ENCODE results near the gene PCSK4. TPM values are rescaled to one million over a fixed set of nuclear protein-coding genes. Genes with fewer than 3 reads are reported as not detected.

Gene PCSK4
- total RNA-seq, 2 experiments from 2014 or later = 4.4 to 4.7 TPM

DNA sequence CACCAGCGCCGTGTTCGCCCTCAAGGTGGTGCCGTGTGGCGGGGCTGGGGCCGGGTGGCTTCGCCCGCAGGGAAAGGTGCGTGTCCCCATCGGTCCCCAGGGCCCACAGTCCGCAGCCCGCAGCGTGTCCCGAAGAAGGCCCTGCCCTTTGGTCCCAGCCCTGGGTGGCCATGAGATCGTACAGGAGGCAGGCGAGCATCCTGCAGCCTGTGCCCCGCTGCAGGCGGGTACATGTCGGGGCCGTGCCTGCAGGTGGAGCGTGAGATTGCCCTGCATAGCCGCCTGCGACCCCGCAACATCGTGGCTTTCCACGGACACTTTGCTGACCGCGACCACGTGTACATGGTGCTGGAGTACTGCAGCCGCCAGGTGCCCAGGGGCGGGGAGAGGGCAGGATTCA lies 35.2 kb upstream of the PCSK4 start:
- no peak overlapping the region for H3K27ac Mint-ChIP-seq
- H3K9me3 Mint-ChIP-seq = no peaks in the 10 kb centered on the region
- POLR2A ChIA-PET = no interaction called here
- ATAC-seq = no peak
- TF ChIP-seq, protein P1, sequence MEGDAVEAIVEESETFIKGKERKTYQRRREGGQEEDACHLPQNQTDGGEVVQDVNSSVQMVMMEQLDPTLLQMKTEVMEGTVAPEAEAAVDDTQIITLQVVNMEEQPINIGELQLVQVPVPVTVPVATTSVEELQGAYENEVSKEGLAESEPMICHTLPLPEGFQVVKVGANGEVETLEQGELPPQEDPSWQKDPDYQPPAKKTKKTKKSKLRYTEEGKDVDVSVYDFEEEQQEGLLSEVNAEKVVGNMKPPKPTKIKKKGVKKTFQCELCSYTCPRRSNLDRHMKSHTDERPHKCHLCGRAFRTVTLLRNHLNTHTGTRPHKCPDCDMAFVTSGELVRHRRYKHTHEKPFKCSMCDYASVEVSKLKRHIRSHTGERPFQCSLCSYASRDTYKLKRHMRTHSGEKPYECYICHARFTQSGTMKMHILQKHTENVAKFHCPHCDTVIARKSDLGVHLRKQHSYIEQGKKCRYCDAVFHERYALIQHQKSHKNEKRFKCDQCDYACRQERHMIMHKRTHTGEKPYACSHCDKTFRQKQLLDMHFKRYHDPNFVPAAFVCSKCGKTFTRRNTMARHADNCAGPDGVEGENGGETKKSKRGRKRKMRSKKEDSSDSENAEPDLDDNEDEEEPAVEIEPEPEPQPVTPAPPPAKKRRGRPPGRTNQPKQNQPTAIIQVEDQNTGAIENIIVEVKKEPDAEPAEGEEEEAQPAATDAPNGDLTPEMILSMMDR (IDR thresholded peaks at IDR 0.05) = no peak
- CTCF ChIA-PET = no interaction called here
- H3K36me3 Mint-ChIP-seq (ENCODE audit: low read depth) = no peaks in the 10 kb centered on the region
- intact Hi-C loops (cut with micrococcal nuclease) = no loop called here
- no peak for DNase-seq
- peaks cover 31% of the 10 kb centered on the region for H3K27me3 Mint-ChIP-seq
- H3K4me1 Mint-ChIP-seq (ENCODE audit: low read depth) = peaks cover 6% of the 10 kb centered on the region
- H3K4me3 Mint-ChIP-seq = no peak overlapping the region

DNA sequence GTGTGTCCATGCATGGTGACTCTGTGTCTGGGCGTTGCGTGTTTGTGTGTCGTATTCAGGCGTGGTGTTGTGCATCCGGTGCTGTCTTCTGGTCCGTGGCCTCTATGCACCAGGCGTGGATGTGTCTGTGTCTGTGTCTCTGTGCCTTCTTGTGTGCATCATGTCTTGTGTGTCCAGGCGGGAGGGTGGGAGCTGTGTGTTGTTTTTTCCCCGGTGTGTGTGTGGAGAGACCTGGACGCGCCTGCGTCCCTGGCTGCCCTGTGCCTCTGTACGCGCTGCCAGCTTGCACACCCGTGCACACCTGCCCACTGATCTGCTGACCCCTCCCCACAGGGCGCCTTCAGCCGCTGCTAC lies 34.8 kb upstream of the PCSK4 start:
- H3K4me3 Mint-ChIP-seq = no peak overlapping the region
- no peaks in the 10 kb centered on the region for H3K36me3 Mint-ChIP-seq (ENCODE audit: low read depth)
- peaks cover 6% of the 10 kb centered on the region for H3K4me1 Mint-ChIP-seq (ENCODE audit: low read depth)
- no peak overlapping the region for H3K27ac Mint-ChIP-seq
- TF ChIP-seq, protein P1 (IDR thresholded peaks at IDR 0.05) = no peak
- POLR2A ChIA-PET = no interaction called here
- no peak for ATAC-seq
- H3K9me3 Mint-ChIP-seq = no peaks in the 10 kb centered on the region
- intact Hi-C loops (cut with micrococcal nuclease) = no loop called here
- no peak for DNase-seq
- H3K27me3 Mint-ChIP-seq = peaks cover 31% of the 10 kb centered on the region
- CTCF ChIA-PET = no interaction called here

DNA sequence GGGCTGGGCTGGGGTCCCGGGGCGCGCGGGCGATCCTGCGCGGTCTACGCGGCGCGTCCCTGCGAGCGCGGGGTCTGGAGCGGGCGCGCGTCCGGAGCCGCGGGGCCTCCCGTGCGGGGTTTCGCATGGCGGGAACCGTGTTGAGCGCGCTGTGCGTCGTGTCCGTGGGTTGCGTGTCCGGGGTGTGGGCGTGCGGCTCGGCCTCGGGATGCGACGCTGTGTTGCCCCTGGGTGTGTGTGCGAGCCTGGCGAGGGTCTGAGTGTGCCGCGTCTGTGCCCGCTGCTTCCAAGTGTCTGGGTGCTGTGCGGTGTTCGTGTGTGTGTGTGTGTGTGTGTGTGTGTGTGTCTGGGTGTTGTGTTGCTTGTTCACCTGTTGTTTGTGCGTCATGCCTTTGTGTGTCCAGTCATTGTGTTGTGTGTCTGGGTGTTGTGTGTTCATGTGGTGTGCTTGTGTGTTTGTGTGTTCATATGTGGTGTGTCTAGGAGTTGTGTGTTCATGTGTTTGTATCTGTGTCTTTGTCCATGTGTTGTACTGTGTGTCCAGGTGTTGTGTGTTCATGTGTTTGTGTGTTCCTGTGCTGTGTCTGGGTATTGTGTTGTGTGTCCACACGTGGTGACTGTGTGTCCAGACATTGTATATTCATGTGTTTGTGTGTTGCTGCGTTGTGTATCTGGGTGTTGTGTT lies 34.3 kb upstream of the PCSK4 start:
- no peak for ATAC-seq
- peaks cover 31% of the 10 kb centered on the region for H3K27me3 Mint-ChIP-seq
- no peaks in the 10 kb centered on the region for H3K36me3 Mint-ChIP-seq (ENCODE audit: low read depth)
- no peaks in the 10 kb centered on the region for H3K9me3 Mint-ChIP-seq
- no peak overlapping the region for H3K27ac Mint-ChIP-seq
- TF ChIP-seq, protein P1 (IDR thresholded peaks at IDR 0.05) = no peak
- ChIA-PET CTCF (no interaction called here), POLR2A (interaction anchor here (1.4 kb wide), 1 partner anchor 58 kb away, joined by 3 read pairs; no protein-coding TSS in a partner anchor)
- peaks cover 6% of the 10 kb centered on the region for H3K4me1 Mint-ChIP-seq (ENCODE audit: low read depth)
- no peak for DNase-seq
- intact Hi-C loops (cut with micrococcal nuclease) = no loop called here
- H3K4me3 Mint-ChIP-seq = no peak overlapping the region

- Mint-ChIP-seq H3K27ac (no peak within 1 kb of the TSS), H3K27me3 (peaks cover 31% of the 10 kb centered on the region), H3K4me3 (no peak within 1 kb of the TSS), H3K4me1 (ENCODE audit: low read depth) (peaks cover 6% of the 10 kb centered on the region), H3K9me3 (no peaks in the 10 kb centered on the region), H3K36me3 (ENCODE audit: low read depth) (no peaks in the 10 kb centered on the region)
- TF ChIP-seq, protein P1 (IDR thresholded peaks at IDR 0.05) = no peak
- ATAC-seq (no peak), DNase-seq (no peak)
- ChIA-PET CTCF (no interaction called here), POLR2A (interaction anchor here (1.4 kb wide), 1 partner anchor 57 kb away, joined by 3 read pairs; no protein-coding TSS in a partner anchor)
- intact Hi-C loops (cut with micrococcal nuclease) = no loop called here
These were observed 33.5 kb upstream of the PCSK4 start, which contains the start of gene PLK5 for GRCh38 chr19:1523412-1524286. TSS of gene PLK5 (plus strand) at chr19:1524077. CDS start at chr19:1526997, 2,920 bp downstream.

GRCh38 chr19:1522838-1523237 lies 32.7 kb upstream of the PCSK4 start:
- POLR2A ChIA-PET = interaction anchor here (1.4 kb wide), 1 partner anchor 57 kb away, joined by 3 read pairs; no protein-coding TSS in a partner anchor
- Mint-ChIP-seq H3K27me3 (peaks cover 31% of the 10 kb centered on the region), H3K9me3 (no peaks in the 10 kb centered on the region), H3K4me1 (ENCODE audit: low read depth) (peaks cover 6% of the 10 kb centered on the region), H3K4me3 (no peak overlapping the region), H3K36me3 (ENCODE audit: low read depth) (no peaks in the 10 kb centered on the region), H3K27ac (no peak overlapping the region)
- CTCF ChIA-PET = interaction anchor here (1.5 kb wide), 1 partner anchor 24 kb away, joined by 4 read pairs; no protein-coding TSS in a partner anchor
- TF ChIP-seq, protein P1 (IDR thresholded peaks at IDR 0.05) = no peak
- DNase-seq (no peak), ATAC-seq (no peak)
- intact Hi-C loops (cut with micrococcal nuclease) = no loop called here
